Ovary (tissue), 3 donors: ENCODE measurements around the gene HSPB1.

ENCODE experiments used
- POLR2A ChIP-seq: fragments of 450-650 bp; IDR thresholded peaks from one replicate; pipeline ENCODE4 v1.6.1; 2017; ENCODE audit warnings: antibody characterized with exemption, mild to moderate bottlenecking, moderate library complexity
- TF ChIP-seq, protein P1 (sequence below), 3 donors: fragments of 450-650 bp in 2 of 3; fragments of 200-600 bp in 1 of 3; IDR thresholded peaks; one replicate each; pipeline versions ENCODE4 v1.5.1 to v1.8.0; 2016 to 2022; ENCODE audit warnings: antibody characterized with exemption in 3 of 3, mild to moderate bottlenecking in 1 of 3
- donor health status: DM: no; HTN: no; CAD: no.

DNA sequence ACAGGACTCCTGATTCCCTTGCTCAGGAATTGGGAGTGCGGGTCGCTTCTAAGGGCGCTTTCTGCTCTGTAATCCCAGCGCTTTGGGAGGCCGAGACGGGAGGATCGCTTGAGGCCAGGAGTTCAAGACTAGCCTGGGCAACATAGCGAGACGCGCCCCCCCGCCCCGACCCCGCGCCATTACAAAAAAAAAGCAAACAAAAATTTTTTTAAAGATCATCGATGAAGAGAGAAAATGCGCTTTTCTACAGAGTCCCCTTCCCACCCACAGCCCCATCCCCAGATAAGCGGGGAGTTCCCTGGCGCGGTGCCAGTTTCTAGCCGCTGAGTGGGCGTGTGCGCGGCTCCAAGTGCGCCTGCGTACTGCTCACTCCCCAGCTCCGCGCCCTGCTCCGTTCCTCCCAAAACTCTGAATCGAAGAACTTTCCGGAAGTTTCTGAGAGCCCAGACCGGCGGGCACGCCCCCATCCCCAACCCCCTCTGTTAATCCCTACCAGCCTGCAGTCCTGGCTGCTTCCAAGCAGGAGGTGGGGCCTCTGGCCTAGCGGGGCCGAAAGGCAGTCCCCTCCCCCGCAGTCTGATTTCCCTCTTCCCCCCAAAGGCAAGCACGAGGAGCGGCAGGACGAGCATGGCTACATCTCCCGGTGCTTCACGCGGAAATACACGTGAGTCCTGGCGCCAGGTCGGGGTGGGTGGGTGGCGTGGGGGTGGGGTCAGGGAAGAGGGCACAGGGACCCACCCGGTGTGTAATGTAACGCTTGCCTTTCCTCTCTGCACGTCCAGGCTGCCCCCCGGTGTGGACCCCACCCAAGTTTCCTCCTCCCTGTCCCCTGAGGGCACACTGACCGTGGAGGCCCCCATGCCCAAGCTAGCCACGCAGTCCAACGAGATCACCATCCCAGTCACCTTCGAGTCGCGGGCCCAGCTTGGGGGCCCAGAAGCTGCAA lies 1.0 kb downstream of the HSPB1 start:
- TF ChIP-seq, protein P1, sequence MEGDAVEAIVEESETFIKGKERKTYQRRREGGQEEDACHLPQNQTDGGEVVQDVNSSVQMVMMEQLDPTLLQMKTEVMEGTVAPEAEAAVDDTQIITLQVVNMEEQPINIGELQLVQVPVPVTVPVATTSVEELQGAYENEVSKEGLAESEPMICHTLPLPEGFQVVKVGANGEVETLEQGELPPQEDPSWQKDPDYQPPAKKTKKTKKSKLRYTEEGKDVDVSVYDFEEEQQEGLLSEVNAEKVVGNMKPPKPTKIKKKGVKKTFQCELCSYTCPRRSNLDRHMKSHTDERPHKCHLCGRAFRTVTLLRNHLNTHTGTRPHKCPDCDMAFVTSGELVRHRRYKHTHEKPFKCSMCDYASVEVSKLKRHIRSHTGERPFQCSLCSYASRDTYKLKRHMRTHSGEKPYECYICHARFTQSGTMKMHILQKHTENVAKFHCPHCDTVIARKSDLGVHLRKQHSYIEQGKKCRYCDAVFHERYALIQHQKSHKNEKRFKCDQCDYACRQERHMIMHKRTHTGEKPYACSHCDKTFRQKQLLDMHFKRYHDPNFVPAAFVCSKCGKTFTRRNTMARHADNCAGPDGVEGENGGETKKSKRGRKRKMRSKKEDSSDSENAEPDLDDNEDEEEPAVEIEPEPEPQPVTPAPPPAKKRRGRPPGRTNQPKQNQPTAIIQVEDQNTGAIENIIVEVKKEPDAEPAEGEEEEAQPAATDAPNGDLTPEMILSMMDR (IDR thresholded peaks at IDR 0.05) = no peak
- TF ChIP-seq POLR2A = peak; percentile 23
